Liver (tissue), 9 donors: Measurements from ENCODE around the gene PRDM7. TPM values are rescaled to one million over a fixed set of nuclear protein-coding genes. Genes with fewer than 3 reads are reported as not detected.

Experiments
- DNase-seq: peaks from one replicate; pipeline ENCODE4 v3.0.0-alpha.2; 2017; ENCODE audit warnings: low spot score
- H3K27ac ChIP-seq, 2 donors: one replicate each; pipeline ENCODE4 v1.7.0; 2013; ENCODE audit warnings: inconsistent platforms in 2 of 2, low read length in 2 of 2, control low read depth in 1 of 2, low read depth in 1 of 2, mild to moderate bottlenecking in 1 of 2
- H3K27me3 ChIP-seq, 4 donors: one replicate each; pipeline versions ENCODE4 v1.6.1 to v1.7.0; 2013; ENCODE audit warnings: low read length in 3 of 4, inconsistent platforms in 1 of 4, mild to moderate bottlenecking in 1 of 4, moderate library complexity in 1 of 4; ENCODE audit not compliant: control insufficient read depth in 4 of 4, insufficient read depth in 4 of 4
- H3K36me3 ChIP-seq, 4 donors: one replicate each; pipeline versions ENCODE4 v1.6.1 to v1.7.0; 2013; ENCODE audit warnings: low read length in 3 of 4, mild to moderate bottlenecking in 3 of 4, low read depth in 1 of 4, moderate library complexity in 1 of 4; ENCODE audit not compliant: control insufficient read depth in 4 of 4, insufficient read depth in 3 of 4
- H3K4me1 ChIP-seq, 4 donors: one replicate each; pipeline versions ENCODE4 v1.6.1 to v1.7.0; 2013; ENCODE audit warnings: low read length in 3 of 4, mild to moderate bottlenecking in 3 of 4, moderate library complexity in 1 of 4; ENCODE audit not compliant: control insufficient read depth in 4 of 4, insufficient read depth in 4 of 4
- H3K4me3 ChIP-seq, 3 donors: one replicate each; pipeline versions ENCODE4 v1.6.1 to v1.7.0; 2013; ENCODE audit warnings: low read length in 3 of 3, control low read depth in 1 of 3, low read depth in 1 of 3, mild to moderate bottlenecking in 1 of 3
- H3K9ac ChIP-seq, 2 donors: one replicate each; pipeline ENCODE4 v1.7.0; 2013; ENCODE audit warnings: low read length in 2 of 2, mild to moderate bottlenecking in 2 of 2, moderate library complexity in 2 of 2, control low read depth in 1 of 2, low read depth in 1 of 2
- H3K9me3 ChIP-seq, 4 donors: one replicate each; pipeline versions ENCODE4 v1.6.1 to v1.7.0; 2013; ENCODE audit warnings: low read length in 3 of 4; ENCODE audit not compliant: control insufficient read depth in 4 of 4
- EGR1 ChIP-seq, 2 donors: IDR thresholded peaks; 2 replicates each; pipeline ENCODE4 v1.6.1; 2016 to 2018; ENCODE audit warnings: antibody characterized with exemption in 2 of 2, low read depth in 2 of 2
- FOXA1 ChIP-seq: IDR thresholded peaks from 2 replicates; pipeline ENCODE4 v1.6.1; 2016; ENCODE audit warnings: antibody characterized with exemption
- FOXA2 ChIP-seq: IDR thresholded peaks from 2 replicates; pipeline ENCODE4 v1.6.1; 2016; ENCODE audit warnings: antibody characterized with exemption
- GABPA ChIP-seq, 2 donors: IDR thresholded peaks in 1 of 2; conservative IDR thresholded peaks in 1 of 2; 2 replicates each; pipeline ENCODE4 v1.6.1; 2016; ENCODE audit warnings: antibody characterized with exemption in 2 of 2, mild to moderate bottlenecking in 1 of 2, moderate library complexity in 1 of 2
- HNF4G ChIP-seq: IDR thresholded peaks from 2 replicates; pipeline ENCODE4 v1.6.1; 2016; ENCODE audit warnings: antibody characterized with exemption
- JUND ChIP-seq, 2 donors: IDR thresholded peaks; 2 replicates each; pipeline ENCODE4 v1.6.1; 2016; ENCODE audit warnings: antibody characterized with exemption in 2 of 2
- NR2F2 ChIP-seq: IDR thresholded peaks from 2 replicates; pipeline ENCODE4 v1.6.1; 2016; ENCODE audit warnings: antibody characterized with exemption
- RAD21 ChIP-seq, 2 donors: IDR thresholded peaks; 2 replicates each; pipeline ENCODE4 v1.6.1; 2016; ENCODE audit warnings: antibody characterized with exemption in 2 of 2, mild to moderate bottlenecking in 2 of 2
- SP1 ChIP-seq: IDR thresholded peaks from 2 replicates; pipeline ENCODE4 v1.6.1; 2018; ENCODE audit warnings: antibody characterized with exemption, mild to moderate bottlenecking
- YY1 ChIP-seq: IDR thresholded peaks from 2 replicates; pipeline ENCODE4 v1.6.1; 2016; ENCODE audit warnings: antibody characterized with exemption, mild to moderate bottlenecking
- WGBS: extraction: QIAGEN DNeasy Blood & Tissue Kit; methylation state at CpG from one replicate; pipeline ENCODE4 v1.1.7; 2013; 5-methylcytosine and 5-hydroxymethylcytosine counted together
- polyA plus RNA-seq, 2 donors: library from polyadenylated mRNA; stranded (reverse) in 1 of 2; unstranded in 1 of 2; fragments of 200-250 nt in 1 of 2; fragments of >200 nt in 1 of 2; fragmentation: Nextera tagmentation in 1 of 2; extraction: Ambion mirVana in 1 of 2; gene quantifications; one replicate each; pipeline versions ENCODE4 v1.2.1 to v1.2.3, GENCODE V29; 2013 to 2015
- total RNA-seq, 2 donors: library from RNA; depleted of rRNA; stranded (reverse); fragments of >200 nt; gene quantifications; one replicate each; pipeline ENCODE4 v1.2.3, GENCODE V29; 2014
- TF ChIP-seq, protein P1 (sequence below): IDR thresholded peaks from 2 replicates; pipeline ENCODE4 v1.6.1; 2016; ENCODE audit warnings: antibody characterized with exemption
- TF ChIP-seq, protein P2 (sequence below): IDR thresholded peaks from 2 replicates; pipeline ENCODE4 v1.6.1; 2016; ENCODE audit warnings: antibody characterized with exemption
- donor health status: healthy.
- donor health status: healthy.
- donor health status: healthy.
- donor health status: healthy.
- donor health status: healthy.

PRDM7 gene
- total and polyA plus RNA-seq, 4 donors: not detected

DNA sequence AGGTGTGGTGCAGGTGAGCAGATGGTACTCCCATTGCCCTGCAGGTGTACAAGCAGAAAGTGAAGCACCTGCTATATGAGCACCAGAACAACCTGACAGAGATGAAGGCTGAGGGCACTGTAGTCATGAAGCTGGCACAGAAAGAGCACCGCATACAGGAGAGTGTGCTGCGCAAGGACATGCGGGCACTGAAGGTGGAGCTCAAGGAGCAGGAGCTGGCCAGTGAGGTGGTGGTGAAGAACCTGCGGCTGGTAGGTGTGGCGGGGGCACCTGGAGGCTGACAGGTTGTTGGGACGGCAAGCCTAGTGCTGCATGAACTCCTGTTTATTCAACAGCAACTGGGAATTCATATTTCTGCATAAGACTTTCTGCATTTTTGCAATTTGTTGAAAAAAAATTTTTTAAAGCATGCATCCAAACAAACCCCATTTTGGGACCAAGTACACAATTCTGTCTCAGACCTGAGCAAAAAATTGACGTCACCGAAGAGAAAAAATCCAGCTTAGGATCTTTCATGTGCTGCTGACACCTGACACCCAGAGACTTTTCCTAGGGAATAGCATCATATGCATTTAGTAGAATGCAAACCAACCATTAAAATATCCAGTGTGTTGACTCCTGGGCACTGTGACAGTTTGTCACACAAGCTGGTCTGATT is 44.3 kb downstream of the PRDM7 start:
- no peak for DNase-seq
- Histone ChIP-seq H3K4me1 (no peaks in the 10 kb centered on the region), H3K9me3 (no peaks in the 10 kb centered on the region), H3K4me3 (no peak overlapping the region), H3K9ac (no peak overlapping the region), H3K27me3 (no peaks in the 10 kb centered on the region), H3K27ac (no peak overlapping the region), H3K36me3 (peaks cover 0 to 31% (median 10%) of the 10 kb centered on the region in 4 donors)
- TF ChIP-seq, protein P1, sequence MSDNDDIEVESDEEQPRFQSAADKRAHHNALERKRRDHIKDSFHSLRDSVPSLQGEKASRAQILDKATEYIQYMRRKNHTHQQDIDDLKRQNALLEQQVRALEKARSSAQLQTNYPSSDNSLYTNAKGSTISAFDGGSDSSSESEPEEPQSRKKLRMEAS: no peak
- TF ChIP-seq YY1: no peak
- no peak for TF ChIP-seq EGR1 (IDR thresholded peaks at IDR 0.05; ENCODE audit: low read depth in 2 of 2)
- TF ChIP-seq HNF4G: no peak
- no peak for TF ChIP-seq SP1
- TF ChIP-seq, protein P2, sequence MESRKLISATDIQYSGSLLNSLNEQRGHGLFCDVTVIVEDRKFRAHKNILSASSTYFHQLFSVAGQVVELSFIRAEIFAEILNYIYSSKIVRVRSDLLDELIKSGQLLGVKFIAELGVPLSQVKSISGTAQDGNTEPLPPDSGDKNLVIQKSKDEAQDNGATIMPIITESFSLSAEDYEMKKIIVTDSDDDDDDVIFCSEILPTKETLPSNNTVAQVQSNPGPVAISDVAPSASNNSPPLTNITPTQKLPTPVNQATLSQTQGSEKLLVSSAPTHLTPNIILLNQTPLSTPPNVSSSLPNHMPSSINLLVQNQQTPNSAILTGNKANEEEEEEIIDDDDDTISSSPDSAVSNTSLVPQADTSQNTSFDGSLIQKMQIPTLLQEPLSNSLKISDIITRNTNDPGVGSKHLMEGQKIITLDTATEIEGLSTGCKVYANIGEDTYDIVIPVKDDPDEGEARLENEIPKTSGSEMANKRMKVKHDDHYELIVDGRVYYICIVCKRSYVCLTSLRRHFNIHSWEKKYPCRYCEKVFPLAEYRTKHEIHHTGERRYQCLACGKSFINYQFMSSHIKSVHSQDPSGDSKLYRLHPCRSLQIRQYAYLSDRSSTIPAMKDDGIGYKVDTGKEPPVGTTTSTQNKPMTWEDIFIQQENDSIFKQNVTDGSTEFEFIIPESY: no peak
- TF ChIP-seq FOXA2: no peak
- no peak for TF ChIP-seq FOXA1
- TF ChIP-seq RAD21 (IDR thresholded peaks at IDR 0.05): no peak
- 92% methylated on average over 8 of the region's 8 CpGs for WGBS

DNA sequence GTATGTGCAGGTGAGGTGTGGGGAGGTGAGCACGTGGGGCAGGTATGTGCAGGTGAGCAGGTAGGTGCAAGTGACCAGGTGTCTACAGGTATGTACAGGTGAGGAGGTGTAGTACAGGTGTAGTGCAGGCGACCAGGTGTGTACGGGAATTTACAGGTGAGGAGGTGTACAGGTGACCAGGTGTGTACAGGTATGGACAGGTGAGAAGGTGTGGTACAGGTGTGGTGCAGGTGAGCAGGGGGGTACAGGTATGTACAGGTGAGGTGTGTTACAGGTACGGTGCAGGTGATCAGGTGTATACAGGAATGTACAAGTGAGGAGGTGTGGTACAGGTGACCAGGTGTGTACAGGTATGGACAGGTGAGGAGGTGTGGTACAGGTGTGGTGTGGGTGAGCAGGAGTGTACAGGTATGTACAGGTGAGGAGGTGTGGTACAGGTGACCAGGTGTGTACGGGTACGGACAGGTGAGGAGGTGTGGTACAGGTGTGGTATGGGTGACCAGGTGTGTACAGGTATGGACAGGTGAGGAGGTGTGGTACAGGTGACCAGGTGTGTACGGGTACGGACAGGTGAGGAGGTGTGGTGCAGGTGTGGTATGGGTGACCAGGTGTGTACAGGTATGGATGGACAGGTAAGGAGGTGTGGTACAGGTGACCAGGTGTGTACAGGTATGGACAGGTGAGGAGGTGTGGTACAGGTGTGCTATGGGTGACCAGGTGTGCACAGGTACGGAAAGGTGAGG is 45.0 kb downstream of the PRDM7 start:
- Histone ChIP-seq H3K4me3 (no peak overlapping the region), H3K27me3 (no peaks in the 10 kb centered on the region), H3K4me1 (no peaks in the 10 kb centered on the region), H3K27ac (no peak overlapping the region), H3K9ac (no peak overlapping the region), H3K9me3 (no peaks in the 10 kb centered on the region), H3K36me3 (peaks cover 0 to 25% (median 4%) of the 10 kb centered on the region in 4 donors)
- no peak for DNase-seq
- no peak for TF ChIP-seq RAD21 (IDR thresholded peaks at IDR 0.05)
- no peak for TF ChIP-seq JUND (IDR thresholded peaks at IDR 0.05)
- peak; percentile 35 for TF ChIP-seq NR2F2
- TF ChIP-seq, protein P1: peak; percentile 85
- TF ChIP-seq EGR1 (IDR thresholded peaks at IDR 0.05; ENCODE audit: low read depth in 2 of 2): no peak
- 92% methylated on average over 9 of the region's 9 CpGs for WGBS

DNA sequence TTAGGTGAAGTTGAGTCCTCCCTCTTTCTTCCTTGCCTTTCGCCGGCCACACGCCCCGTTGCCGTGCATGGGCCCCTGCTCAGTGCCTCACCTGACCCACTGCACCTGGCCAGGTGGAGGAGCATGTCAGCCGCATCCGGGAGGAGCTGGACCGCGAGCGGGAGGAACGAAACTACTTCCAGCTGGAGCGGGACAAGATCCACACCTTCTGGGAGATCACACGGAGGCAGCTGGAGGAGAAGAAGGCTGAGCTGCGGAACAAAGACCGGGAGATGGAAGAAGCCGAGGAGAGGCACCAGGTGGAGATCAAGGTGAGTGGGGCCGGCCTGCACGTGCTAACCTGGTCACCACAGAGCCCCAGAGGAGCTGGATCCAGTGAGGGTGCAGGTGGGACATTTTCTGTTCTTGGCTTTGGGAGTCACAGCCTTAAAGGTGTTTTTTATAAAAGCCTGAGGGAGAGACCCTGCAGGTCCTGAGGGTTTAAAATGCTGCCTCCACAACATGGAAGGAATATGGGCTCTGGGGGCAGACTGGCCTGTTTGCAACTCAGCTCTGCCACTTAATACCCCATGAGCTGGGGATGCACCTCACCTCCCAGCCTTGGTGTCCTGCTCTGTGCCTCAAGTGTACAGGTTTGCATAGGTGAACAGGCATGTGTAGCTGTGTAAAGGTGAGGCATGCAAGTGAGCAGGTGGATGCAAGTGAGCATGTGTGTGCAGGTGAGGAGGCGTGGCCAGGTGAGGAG is 45.8 kb downstream of the PRDM7 start:
- H3K4me1 ChIP-seq: no peaks in the 10 kb centered on the region
- no peak overlapping the region for H3K9ac ChIP-seq
- no peaks in the 10 kb centered on the region for H3K27me3 ChIP-seq
- no peak overlapping the region for H3K4me3 ChIP-seq
- peaks cover 0 to 17% (median 3%) of the 10 kb centered on the region in 4 donors for H3K36me3 ChIP-seq
- no peak overlapping the region for H3K27ac ChIP-seq
- no peaks in the 10 kb centered on the region for H3K9me3 ChIP-seq
- no peak for TF ChIP-seq GABPA (IDR thresholded peaks at IDR 0.05 in 1 of 2, conservative IDR thresholded peaks at IDR 0.05 in 1 of 2)
- no peak for TF ChIP-seq JUND (IDR thresholded peaks at IDR 0.05)
- TF ChIP-seq SP1: no peak
- TF ChIP-seq FOXA2: no peak
- no peak for DNase-seq
- WGBS: 97% methylated on average over 19 of the region's 19 CpGs
